ENCODE measurements around the gene PRKAG3.

DNA sequence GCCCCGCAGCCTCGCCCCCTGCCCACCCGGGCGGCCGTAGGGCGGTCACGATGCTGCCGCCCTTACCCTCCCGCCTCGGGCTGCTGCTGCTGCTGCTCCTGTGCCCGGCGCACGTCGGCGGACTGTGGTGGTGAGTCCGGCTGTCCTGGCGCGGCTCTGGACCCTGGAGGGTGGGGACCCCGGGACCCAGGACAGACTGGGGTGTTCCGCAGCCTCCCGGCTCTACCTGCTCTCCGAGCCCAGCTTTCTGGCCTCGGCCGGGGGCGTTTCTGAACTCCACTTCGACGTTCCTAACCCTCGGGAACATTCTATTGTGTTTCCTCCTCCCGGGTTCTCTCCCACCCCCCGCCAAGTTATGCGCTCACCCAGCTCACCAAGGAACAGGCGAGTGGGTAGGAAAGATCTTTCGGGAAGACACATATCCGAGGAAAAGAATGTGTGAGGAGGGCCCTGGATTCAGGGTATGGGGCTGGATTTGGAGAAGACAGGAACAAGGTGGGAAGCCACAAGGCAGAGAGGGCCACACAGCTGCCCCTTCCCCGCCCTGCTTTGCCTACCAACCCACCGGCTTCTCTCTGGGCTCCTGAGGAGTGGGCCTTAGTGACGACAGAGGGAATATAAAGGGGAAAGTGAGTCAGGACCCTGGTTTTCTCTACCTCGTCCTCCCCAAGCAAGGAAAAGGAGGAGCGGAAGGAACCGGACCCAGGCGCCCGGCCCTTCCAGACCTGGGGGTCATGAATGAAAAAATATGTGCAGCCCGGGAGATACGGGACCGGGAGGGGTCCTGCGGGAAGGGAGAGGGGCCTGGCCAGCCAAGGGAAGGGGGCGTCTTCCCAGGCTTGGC is 28.6 kb upstream of the PRKAG3 start:
- TF ChIP-seq, protein P1, sequence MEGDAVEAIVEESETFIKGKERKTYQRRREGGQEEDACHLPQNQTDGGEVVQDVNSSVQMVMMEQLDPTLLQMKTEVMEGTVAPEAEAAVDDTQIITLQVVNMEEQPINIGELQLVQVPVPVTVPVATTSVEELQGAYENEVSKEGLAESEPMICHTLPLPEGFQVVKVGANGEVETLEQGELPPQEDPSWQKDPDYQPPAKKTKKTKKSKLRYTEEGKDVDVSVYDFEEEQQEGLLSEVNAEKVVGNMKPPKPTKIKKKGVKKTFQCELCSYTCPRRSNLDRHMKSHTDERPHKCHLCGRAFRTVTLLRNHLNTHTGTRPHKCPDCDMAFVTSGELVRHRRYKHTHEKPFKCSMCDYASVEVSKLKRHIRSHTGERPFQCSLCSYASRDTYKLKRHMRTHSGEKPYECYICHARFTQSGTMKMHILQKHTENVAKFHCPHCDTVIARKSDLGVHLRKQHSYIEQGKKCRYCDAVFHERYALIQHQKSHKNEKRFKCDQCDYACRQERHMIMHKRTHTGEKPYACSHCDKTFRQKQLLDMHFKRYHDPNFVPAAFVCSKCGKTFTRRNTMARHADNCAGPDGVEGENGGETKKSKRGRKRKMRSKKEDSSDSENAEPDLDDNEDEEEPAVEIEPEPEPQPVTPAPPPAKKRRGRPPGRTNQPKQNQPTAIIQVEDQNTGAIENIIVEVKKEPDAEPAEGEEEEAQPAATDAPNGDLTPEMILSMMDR (conservative IDR thresholded peaks at IDR 0.05; ENCODE audit: low read length), result no peak
- TF ChIP-seq EZH2phosphoT487 (IDR thresholded peaks at IDR 0.05; ENCODE audit: borderline replicate concordance, low read depth, low read length), result no peak
